ENCODE data around the gene SPTBN4. TPM values are rescaled to one million over a fixed set of nuclear protein-coding genes. Genes with fewer than 3 reads are reported as not detected.

Gene SPTBN4
- polyA plus RNA-seq, 1 of the 3 experiments (the other 2 are of a cell fraction) = 3.1 TPM

- TF ChIP-seq RFX5 (IDR thresholded peaks at IDR 0.05; ENCODE audit: low read length) (no peak), EP300 (IDR thresholded peaks at IDR 0.05; ENCODE audit: borderline replicate concordance in 1 of 2, low read depth in 1 of 2, low read length in 1 of 2) (no peak), TEAD4 (IDR thresholded peaks at IDR 0.05; ENCODE audit: borderline replicate concordance, insufficient read depth) (no peak), FOXJ3 (CRISPR knock-in tag; IDR thresholded peaks at IDR 0.05) (no peak), JUND (IDR thresholded peaks at IDR 0.05) (no peak), ZBTB33 (IDR thresholded peaks at IDR 0.05; ENCODE audit: borderline replicate concordance, low read depth) (no peak), CHD2 (IDR thresholded peaks at IDR 0.05; ENCODE audit: low read length, partially characterized antibody) (no peak), NRF1 (IDR thresholded peaks at IDR 0.05; ENCODE audit: low read depth, low read length) (no peak), POLR2AphosphoS5 (IDR thresholded peaks at IDR 0.05; ENCODE audit: low read depth, low read length) (no peak), CTCF (IDR thresholded peaks at IDR 0.05) (no peak), SIN3A (IDR thresholded peaks at IDR 0.05; ENCODE audit: borderline replicate concordance, low read depth, low read length) (no peak), MXI1 (IDR thresholded peaks at IDR 0.05; ENCODE audit: low read depth, low read length) (no peak), TAF1 (IDR thresholded peaks at IDR 0.05; ENCODE audit: borderline replicate concordance, low read depth, low read length) (no peak), GABPA (IDR thresholded peaks at IDR 0.05; ENCODE audit: low read depth) (no peak), SMC3 (IDR thresholded peaks at IDR 0.05; ENCODE audit: low read depth, low read length) (no peak), YY1 (IDR thresholded peaks at IDR 0.05; ENCODE audit: low read depth) (no peak), IRF3 (IDR thresholded peaks at IDR 0.05; ENCODE audit: low read depth, low read length) (no peak), RXRA (IDR thresholded peaks at IDR 0.05; ENCODE audit: borderline replicate concordance, low read depth) (no peak), NFIC (IDR thresholded peaks at IDR 0.05; ENCODE audit: borderline replicate concordance) (no peak), REST (IDR thresholded peaks at IDR 0.05; ENCODE audit: low read depth, low read length) (no peak)
- Histone ChIP-seq H3K79me2 (ENCODE audit: insufficient read depth) (no peaks in the 10 kb centered on the region), H3K9me2 (no peaks in the 10 kb centered on the region), H3K4me1 (ENCODE audit: control insufficient read depth in 1 of 2, insufficient read depth in 2 of 2, low read depth in 1 of 2, low read length in 1 of 2) (peaks cover 0 to 36% of the 10 kb centered on the region in 2 experiments; a peak in 2 of 4 replicates), H3K27me3 (ENCODE audit: insufficient read depth) (no peaks in the 10 kb centered on the region), H3K9ac (no peak overlapping the region), H3K36me3 (replicated peaks in 1 of 2; ENCODE audit: control insufficient read depth in 1 of 2, insufficient read depth in 2 of 2, low read length in 1 of 2) (no peaks in the 10 kb centered on the region), H4K20me1 (ENCODE audit: insufficient read depth) (no peaks in the 10 kb centered on the region; the same call in 1 of the 2 replicates), H3K9me3 (no peaks in the 10 kb centered on the region), H3K27ac (ENCODE audit: low read depth in 2 of 2, low read length in 1 of 2) (no peak overlapping the region), H2AFZ (ENCODE audit: low read depth) (no peak overlapping the region), H3F3A (replicated peaks; ENCODE audit: insufficient read depth) (peaks cover 36% of the 10 kb centered on the region), H3K4me3 (ENCODE audit: low read depth in 2 of 2, low read length in 1 of 2) (no peak overlapping the region), H3K4me2 (no peak overlapping the region)
- ChIA-PET CTCF (interaction anchor here (1.0 to 9.6 kb wide), 18 partner anchors 8 to 294 kb away, joined by 3 to 176 read pairs (median 5); partner anchors contain the start of gene BLVRB), POLR2A (interaction anchor here (1.1 kb wide), 1 partner anchor 58 kb away, joined by 3 read pairs; no protein-coding TSS in a partner anchor)
- WGBS (ENCODE audit: low lambda C conversion rate) = 71% methylated on average over 7 of the region's 9 CpGs
- DNase-seq = no peak
Measured at GRCh38 chr19:40599331-40599901, 132.6 kb downstream of the SPTBN4 start.
